Fibroblast of gingiva (primary cell): ENCODE data around the gene FSCN2.

Source experiments
- DNase-seq: peaks from one replicate; pipeline ENCODE4 v3.0.0-alpha.2; 2011; ENCODE audit warnings: low read depth

The FSCN2 gene

DNA sequence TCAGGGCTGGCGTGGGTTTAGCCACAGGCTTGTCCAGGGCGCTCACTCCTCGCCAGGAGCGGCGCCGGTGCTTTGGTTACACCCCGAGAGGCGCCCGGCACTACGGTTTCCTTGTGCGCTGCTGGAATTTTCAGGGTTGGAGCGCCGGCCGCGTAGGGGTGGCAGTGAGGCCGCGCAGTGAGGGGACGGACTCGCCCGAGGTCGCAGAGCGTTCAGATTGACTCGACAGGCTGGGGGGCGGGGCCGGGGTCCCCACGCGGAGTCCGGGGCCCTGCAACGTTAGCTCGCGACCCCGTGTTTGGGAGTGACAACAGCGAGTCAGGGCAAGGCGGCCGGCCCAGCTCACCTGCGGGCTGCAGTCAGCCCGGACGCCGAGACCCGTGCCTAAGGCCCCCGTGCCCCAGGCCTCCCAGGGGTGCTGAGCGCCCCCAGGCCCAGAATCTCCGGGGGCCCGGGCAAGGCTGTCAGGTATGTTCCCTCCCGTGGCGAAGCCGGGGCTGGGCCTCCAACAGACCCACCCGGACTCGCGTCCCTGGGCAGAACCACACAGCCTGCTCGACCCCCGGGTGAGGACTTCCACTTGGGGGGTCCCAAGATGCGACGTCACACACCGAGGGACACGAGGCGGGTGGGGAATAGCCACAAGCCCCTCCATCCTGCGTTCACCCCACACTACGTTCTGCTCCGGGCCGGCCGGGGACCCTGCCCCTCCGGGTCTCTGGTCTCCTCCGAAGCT is 14.3 kb upstream of the FSCN2 start:
- DNase-seq: peak; percentile 67

DNA sequence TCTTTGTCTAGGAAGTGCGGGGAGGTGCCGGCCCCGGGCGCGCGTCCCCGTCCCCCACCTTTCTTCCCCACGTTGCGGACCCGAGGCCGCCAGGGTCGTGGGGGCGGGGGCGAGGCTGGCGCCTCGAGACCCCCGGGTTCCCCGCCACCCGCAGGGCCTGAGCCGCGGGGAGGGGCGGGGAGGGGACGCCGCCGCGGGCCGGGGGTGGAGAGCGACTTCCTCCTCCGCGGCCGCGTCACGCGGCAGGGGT is 13.8 kb upstream of the FSCN2 start:
- DNase-seq: no peak

DNA sequence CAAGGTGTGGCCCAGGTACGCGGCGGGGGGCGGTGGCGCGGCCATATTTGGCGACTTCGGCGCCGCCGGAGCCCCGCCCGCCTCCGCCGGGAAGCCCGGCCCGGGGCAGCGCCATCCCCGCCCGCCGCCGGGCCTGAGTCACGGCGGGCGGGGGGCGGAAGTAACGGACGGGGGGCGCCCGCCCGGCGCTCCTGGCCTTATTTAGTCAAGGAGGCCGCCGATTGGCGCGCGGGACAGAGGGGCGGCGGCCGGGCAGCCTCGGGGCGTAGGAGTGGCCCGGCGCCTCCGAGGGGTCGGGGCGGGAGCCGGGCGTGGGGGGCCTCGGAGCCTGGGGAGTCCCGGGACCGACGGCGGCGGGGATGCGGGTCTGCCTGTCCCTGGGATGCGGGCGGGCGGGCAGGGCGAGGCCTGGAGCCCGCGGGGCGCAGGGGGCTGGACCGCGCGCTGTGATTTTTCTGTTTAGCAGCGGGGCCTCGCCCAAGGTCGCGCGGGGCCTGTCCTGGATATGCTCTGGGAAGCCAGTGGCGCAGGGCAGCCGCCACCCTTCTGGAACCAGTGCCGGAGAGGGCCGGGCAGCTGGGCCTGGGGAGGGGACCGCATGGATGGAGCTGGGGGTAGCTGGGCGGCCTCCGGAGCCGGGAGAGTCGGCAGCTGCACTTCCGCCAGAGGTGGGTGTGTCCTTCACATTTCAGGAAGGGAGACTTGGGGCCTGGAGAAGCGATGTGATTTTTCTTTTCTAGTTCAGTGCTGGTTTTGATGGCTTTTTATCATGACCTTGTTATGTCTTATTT is 13.2 kb upstream of the FSCN2 start:
- peak; percentile 79 for DNase-seq

DNA sequence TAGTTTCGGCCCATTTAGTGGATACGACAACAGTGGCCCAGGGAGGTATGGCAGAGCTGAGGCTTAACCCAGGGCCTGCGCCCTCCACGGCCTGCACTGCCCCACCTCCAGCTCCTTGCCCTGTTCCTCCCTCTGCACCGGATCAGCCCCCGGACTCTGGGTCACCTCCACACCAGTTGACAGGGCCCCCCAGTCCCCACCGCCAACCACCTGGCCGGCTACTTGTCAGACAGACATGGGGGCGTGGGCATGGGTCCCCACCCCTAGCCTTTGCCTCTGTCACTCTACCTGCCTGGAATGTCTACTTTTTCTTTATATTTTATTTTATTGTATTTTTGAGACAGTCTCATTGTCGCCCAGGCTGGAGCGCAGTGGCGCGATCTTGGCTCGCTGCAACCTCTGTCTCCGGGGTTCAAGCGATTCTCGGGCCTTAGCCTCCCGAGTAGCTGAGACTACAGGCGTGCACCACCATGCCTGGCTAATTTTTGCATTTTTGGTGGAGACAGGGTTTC is 12.6 kb upstream of the FSCN2 start:
- DNase-seq: no peak

DNA sequence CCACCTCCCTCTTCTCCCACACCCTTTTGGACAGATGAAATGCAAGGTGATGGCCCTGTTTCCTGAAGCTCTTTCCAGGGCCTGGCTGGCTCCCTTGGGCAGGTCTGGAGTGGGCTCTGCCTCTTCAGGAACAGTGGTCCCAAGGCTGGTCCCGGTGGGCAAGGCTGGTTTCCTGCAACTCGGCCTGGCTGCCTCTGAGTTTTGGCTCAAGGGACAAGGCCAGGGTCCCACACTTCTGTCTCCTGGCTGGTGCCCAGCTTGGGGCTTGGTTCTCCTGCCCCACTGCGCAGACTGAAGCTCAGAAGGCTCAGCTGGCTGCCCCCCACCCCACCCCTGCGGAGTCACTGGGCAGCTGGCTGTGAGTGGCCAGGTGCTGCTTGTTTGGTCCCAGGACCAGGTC is 11.7 kb upstream of the FSCN2 start:
- no peak for DNase-seq

DNA sequence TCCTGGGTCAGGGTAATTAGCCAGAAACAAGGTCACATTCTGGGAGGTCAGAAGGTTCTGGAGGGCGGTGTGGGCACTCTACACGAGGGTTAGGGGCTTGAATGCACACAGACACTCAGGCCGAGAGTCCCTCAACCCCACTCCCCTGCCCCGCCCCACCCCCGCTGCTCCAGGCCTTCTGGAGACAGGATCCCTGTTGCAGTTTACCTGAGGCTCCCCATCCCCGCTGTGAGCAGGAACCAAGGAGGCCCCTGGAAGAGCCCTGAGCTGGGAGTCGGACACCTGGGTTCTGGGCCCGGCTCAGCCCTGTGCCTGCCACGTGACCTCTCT is 11.2 kb upstream of the FSCN2 start:
- DNase-seq: no peak

DNA sequence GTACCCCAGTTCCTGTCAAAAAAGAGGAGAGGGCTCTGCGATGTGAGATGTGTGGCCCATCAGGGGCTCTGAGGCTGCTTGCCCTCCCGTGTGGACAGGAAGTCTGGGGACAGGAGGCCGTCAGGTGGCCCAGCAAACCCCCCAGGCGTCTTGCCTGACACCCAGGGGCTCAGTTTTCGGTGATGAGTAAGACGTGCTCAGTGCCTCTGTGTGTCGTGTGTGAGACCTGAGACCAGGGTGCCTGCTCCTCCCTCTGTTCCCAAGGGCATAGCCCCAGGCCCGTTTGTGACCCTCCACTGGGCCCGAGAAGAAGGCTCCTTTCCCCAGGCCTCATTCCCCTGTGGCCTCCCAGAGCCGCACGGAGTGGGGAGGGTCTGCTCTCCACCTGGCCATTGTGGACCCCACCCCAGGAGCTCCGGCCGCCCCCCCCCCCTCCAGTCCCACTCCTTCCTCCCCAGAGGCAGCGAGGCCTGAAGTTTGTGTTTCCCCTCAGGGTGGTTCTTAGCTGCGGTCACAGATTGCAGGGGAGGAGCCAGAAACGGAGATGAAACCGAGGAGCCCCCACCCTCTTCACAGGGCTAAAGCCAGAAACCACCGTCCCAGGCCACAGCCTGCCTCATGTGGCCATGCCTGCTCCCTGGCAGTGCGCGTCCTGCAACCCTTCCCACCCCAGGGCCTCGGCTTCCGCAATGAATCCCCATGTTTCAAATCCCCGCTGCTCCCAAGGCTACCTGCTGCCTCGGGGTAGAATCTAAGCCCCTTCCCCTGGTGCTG is 10.7 kb upstream of the FSCN2 start:
- no peak for DNase-seq

DNA sequence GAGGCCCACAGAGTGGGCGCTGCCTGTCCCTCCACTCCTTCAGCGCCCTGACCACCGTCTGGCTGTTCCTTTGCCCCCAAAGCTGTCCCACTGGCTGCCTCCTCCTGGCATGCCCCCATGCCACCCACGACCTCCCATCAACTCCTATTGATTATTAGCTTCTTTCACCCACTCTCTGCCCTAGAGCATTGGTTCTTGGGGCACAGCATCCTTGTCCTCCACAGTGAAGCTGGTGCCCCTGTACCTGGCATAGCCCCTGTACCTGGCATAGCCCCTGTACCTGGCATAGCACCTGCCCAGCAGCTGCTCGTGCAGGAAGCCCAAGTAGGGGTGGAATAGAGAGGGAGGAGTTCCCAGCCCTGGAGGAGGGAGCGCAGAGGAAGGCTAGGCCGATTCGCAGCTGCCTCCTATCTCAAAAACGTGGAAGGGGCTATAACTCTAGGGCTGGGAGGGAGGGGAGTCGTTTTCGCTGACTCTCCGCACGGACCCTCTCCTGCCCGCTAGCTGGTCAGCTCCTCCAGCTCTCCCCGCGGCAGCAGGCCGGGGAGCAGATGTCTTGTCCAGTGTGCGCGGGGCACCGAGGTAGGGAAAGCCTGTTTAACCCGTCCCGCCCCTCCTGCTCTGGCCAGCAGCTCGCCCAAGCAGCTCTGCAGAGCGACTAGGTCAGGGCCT is 9.9 kb upstream of the FSCN2 start:
- no peak for DNase-seq

DNA sequence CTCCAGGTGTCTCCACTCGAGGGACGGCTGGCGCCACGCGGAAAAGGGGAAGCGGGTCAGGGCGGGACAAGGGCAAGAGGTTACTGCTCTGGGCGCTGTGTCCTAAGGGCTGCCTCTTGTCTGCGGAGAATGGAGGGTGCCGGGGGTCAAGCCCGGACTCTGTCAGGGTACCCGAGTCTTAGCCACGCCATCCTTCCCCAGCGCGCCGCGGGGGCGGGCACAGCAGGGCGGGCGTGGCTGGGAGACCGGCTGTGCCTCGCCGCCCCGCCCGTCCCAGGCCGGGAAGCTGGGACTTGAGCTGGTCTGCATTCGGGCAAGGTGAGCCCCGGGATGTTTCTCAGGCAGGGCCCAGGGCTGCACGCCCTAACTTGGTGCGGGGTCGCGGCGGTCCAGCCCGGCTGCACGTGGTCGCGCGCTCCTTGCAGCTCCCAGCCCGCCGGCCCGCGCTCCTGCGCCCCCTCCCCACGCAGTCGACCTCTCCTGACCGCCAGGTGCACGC is 9.3 kb upstream of the FSCN2 start:
- DNase-seq: no peak

DNA sequence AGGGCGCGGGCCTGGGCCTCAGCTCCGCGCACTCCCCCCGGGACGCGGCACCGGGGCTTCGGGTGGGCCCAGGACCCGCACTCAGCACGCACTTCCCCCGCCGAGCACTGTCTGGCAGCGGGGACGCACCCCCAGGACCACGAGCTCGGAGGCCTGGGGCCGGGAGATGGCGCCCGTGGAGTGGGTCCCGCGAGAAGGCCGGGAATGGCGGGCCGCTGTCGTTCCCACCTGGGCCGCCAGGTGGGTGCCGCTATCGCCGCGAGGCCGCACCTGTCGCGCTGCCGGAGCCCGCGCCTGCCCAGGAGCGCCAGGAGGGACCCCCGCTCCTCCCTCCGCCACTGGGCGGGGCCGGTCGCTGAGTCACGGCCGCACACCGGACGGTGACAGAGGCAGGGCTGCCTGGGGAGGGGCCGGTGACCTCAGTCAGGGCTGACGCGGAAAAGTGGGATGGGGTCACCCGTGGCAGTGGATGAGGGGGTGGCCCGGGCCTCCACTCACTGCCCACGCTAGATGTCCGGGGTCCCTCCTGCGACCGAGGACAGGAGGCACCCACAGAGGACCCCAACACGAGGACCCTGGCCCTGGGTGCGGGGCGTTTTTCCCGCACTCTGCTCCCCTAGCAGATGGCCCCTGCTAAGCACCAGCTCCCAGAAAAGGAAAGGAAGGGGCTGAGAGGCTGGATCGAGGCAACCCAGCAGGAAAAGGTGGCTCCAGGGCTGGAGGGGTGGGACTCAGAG is 8.7 kb upstream of the FSCN2 start:
- no peak for DNase-seq

DNA sequence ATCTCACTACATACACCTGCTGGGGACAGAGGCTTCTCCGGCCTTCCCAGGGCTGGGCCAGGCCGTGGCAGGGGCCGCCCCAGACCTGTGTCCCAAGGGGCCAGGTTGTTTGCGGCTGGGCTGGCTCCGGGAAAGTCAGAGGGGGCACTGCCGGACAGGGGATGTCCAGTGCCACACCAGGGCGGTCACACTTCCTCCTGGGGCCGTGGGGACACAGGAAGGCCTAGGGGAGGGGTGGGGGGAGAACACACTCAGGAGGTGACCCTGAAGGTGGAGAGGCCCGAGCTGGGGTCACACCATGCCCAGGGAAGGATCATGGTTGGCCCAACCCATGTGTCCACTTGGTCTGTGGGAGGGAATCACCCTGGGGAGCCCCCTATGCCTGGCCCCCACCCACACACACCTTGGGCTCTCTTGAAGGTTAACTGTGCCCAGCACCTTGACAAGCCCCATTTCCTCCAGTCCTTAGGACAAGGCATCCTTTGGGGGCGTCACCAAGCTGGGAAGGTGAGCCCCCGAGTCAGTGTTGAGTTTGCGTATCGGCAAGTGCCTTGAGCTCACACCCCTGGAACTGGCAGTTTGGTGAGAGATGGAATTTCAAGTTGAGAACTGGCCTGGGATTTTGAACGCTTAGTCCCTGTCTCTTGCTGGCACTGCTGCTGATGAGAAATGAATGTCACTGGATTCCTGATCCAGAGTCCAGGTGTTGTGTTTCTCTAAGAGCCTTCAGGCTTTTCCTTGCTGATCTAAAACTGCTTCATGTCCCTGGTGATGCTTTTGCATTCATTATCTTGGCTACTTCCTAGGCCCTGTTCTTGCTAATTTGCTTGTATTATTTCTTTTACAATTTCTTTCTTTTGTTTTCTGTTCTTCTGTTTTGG is 7.9 kb upstream of the FSCN2 start:
- no peak for DNase-seq

DNA sequence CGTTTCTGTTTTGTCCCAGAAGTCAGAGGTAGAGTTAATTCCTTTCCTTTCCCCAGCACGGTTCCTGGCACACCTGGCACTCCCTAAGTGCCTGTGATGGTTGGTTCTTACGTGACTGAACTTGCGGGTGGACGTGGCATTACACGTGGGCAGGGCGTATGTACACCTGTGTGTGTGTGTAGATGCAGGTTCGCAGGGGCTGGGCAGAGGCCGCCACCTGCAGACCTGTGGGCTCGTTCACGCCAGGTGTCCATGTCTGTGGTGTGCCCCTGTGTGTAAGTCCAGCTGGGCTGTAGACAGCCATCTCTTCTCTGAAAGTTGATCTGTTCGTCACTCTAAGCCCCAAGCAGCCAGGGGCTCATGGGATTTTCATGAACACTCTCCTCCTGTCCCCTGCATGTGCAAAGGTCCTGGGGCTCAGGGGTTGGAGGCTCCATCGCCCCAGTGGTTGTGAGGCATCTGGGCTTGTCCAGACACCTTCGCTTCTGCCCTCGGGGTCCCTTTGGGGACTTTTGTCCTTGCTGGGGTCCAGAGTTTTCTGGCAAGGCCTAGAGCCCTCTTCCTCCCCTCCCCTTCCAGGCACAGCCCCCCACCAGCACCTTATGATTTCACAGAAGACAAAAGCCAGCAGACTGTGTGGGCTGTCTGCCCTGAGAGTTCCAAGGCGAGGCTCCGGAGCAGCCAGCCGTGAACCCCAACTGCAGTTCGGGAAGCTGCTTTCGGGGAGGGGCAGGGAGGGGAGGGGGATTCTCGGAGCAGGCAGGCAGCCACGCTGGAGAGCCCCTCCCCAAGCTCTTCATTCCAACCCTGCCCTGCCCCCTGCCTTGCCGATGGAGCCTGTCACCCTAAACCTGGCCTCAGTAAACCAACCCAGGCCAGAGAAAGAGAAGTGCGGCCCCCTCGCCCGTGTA is 5.4 kb upstream of the FSCN2 start:
- no peak for DNase-seq

DNA sequence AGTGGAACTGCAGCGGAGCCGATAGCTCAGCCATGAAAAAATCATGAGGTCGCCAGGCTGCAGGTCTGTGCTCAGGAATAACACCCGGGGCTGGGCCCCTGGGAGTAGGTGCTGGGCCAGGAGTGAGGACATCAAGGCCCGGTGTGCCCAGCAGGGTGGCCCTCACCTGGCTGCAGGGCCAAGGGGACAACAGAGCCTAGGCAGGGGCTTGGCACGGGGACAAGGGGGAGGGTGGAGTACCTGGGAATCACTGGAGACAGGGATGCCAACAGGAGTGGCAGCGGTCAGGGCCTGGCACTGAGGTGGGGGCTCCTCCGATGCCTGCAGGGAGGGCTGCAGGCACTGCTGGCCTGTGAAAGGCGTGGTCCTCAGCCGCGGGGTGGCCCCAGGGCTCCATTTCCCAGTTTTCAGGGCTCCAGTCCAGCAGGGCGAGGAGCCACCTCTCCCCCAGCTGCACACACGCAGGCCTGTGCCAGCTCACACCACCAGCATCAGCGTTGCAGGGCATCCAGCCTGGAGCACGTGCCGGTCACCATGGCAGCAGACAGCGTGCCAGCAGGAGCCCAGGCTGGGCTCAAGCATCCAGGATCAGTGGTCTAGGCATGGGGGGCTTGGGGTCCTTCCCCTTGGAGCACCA is 4.7 kb upstream of the FSCN2 start:
- DNase-seq: peak; percentile 88

DNA sequence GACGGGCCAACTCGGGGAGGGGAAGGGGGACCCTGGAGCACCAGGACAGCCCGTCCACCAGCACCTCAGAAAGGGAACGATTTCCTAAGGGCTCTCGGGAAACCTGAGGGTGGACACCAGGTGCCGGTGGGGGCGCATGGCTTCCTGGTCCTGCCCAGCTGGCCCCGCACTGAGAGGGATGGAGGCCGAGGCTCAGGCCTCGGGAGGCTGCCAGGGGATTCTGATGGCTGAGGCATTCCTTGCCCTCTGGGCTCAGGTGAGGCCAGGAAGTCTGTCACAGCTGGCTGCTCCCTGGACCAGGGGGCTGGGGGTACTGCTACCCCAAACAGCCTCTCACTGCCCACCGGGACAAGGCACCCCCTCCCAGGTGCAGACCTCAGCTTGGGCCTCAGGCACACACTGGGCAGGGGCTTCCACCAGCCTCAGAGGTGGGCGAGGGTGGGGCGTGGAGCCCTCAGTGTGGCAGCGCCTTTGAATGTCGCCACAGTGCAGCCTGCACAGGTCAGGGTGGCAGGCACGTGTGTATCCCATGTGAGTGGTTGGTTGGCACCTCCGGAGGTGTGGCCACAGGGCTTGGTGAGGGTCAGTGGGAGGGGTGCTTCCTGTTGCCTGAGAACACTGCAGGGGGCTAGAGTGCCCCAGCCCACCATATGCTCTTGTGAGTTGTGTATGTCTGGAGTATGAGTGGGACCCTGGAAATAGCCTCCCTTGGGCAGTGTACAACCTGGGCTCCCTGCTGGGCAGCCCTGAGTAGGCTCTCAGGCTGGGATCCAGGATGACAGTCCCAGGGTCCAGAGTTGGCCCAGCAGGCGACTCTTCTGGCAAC is 3.9 kb upstream of the FSCN2 start:
- no peak for DNase-seq

DNA sequence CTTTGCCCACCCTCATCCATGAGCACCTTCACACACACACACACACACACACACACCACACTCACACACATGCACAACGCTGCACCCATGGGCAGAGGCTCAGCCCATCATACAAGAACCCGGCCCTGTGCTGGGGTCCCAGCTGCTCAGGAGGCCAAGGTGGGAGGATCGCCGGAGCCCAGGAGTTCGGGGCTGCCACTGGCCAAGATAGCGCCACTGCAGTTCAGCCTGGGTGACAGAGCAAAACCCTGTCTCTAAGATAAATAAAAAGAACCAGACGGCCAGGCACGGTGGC is 3.4 kb upstream of the FSCN2 start:
- no peak for DNase-seq

DNA sequence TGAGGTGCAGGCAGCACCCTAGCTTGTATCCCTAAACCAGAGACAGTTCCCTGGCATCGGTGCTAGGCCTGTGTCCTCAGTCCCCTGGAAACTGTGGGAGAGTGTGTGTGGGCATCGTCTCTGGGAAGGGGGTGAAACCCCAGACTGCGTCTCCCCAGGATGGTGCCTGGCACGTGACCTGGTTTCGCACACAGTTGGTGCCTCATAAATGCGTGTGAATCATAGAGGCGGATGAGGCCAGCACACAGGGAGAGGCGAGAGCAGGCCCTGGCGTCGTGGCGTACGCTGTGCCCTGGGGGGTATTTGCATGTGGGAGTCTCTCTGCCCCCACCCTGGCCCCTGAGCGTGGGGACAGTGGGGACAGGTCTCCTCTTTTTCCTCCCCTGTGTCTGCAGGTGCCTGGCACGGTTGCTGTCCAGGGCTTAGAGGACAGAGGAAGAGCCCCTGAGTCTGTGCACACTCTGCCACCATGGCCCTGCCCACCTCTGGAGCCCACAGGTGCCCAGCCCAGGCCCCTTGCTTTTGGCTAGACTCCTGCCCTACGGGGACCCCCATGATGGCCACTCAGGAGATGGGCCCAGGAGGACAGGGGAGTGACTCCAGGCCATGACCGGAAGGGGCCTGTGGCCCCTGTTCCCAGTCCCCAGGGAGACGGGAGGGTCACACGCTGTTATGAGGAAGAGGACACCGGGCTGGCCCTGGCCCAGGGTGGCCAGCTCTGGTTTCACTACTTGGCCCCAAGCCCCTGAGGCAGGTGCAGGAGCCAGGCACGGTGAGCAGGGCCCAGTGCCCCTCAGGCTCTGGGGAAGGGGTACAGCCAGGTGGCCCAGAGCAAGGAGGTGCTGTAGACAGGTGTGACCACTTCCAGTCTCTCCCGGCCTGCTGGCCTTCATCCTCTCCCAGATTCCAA is 1.3 kb upstream of the FSCN2 start:
- DNase-seq: no peak

DNA sequence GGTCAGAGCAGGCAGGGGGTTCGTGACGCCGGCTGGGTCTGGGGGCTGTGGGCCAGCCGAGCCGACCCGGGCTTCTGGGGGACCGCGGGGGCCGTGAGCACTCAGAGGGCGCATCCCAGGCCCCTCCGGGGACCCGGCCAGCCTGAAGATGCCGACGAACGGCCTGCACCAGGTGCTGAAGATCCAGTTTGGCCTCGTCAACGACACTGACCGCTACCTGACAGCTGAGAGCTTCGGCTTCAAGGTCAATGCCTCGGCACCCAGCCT is 140 bp downstream of the FSCN2 start:
- DNase-seq: no peak
